Right ventricle myocardium superior (tissue), 1 donor: ENCODE measurements around the gene DNASE1L1. TPM values are rescaled to one million over a fixed set of nuclear protein-coding genes. Genes with fewer than 3 reads are reported as not detected.
A peak's percentile ranks its signal among the peaks of the same experiment; 100 is the strongest.

Source experiments
- ATAC-seq: fragments of 200-7000 bp; cut with Tn5 transposase; one replicate; pipeline ENCODE4 v1.9.1; 2020; ENCODE audit warnings: mild to moderate bottlenecking; ENCODE audit not compliant: poor library complexity
- DNase-seq: peaks from one replicate; pipeline ENCODE4 v3.0.0-alpha.2; 2020
- intact Hi-C: fragments of 100-400 bp; cut with DNase I; formaldehyde crosslinking; loops from one replicate; pipeline ENCODE4 v1.11.2; 2022
- microRNA-seq: library from miRNA; unstranded; fragments of <30 nt; microRNA quantifications from one replicate; pipeline ENCODE4 v1.2.0, GENCODE V29; 2020
- total RNA-seq: library from RNA; stranded (reverse); fragmentation: NEBNext Ultra II Directional; extraction: Animal tissue kit (Norgen Biotek cat#: 25700); gene quantifications from one replicate; pipeline ENCODE4 v1.2.1, GENCODE V29; 2021
- donor health status: DM: no; HTN: yes; CAD: no; lungs with severe emphysema.

Gene DNASE1L1
- total RNA-seq, 1 donor from 2014 or later, result 57.7 TPM

GRCh38 chrX:154362085-154362742 is 46.8 kb downstream of the DNASE1L1 start:
- DNase-seq (no peak), ATAC-seq (no peak)
- intact Hi-C loops, result no loop called here

- no peak for ATAC-seq
- intact Hi-C loops, result no loop called here
- DNase-seq, result no peak
These were observed 48.8 kb downstream of the DNASE1L1 start for GRCh38 chrX:154360155-154360713.

- no peak for ATAC-seq
- DNase-seq, result no peak
- intact Hi-C loops, result no loop called here
These were observed 49.5 kb downstream of the DNASE1L1 start for GRCh38 chrX:154359362-154360154.

- intact Hi-C loops, result no loop called here
- no peak for ATAC-seq
- no peak for DNase-seq
These were observed 50.2 kb downstream of the DNASE1L1 start for GRCh38 chrX:154358829-154359228.

- ATAC-seq, result no peak
- no peak for DNase-seq
- intact Hi-C loops, result no loop called here
These were observed 51.0 kb downstream of the DNASE1L1 start for GRCh38 chrX:154358011-154358410.

GRCh38 chrX:154357205-154357604 is 51.8 kb downstream of the DNASE1L1 start:
- no peak for DNase-seq
- intact Hi-C loops, result no loop called here

GRCh38 chrX:154356596-154356995 is 52.5 kb downstream of the DNASE1L1 start:
- ATAC-seq (no peak), DNase-seq (no peak)
- intact Hi-C loops, result no loop called here

More at GRCh38 chrX:154357205-154357604, 51.8 kb downstream of the DNASE1L1 start:
- no peak for ATAC-seq

- intact Hi-C loops, result no loop called here
- DNase-seq (no peak), ATAC-seq (peak; percentile 3)
These were observed 53.3 kb downstream of the DNASE1L1 start for GRCh38 chrX:154355776-154356140.

GRCh38 chrX:154355094-154355775 is 53.8 kb downstream of the DNASE1L1 start:
- no peak for DNase-seq
- no peak for ATAC-seq
- intact Hi-C loops, result no loop called here

GRCh38 chrX:154354516-154354915 is 54.5 kb downstream of the DNASE1L1 start:
- DNase-seq, result peak; percentile 13
- intact Hi-C loops, result no loop called here
- ATAC-seq, result no peak

GRCh38 chrX:154354013-154354412 is 55.0 kb downstream of the DNASE1L1 start:
- intact Hi-C loops, result no loop called here
- DNase-seq (peak; percentile 27), ATAC-seq (no peak)

- ATAC-seq, result no peak
- peak; percentile 9 for DNase-seq
- intact Hi-C loops, result no loop called here
These were observed 55.7 kb downstream of the DNASE1L1 start for GRCh38 chrX:154353172-154353843.

- DNase-seq, result peak; percentile 10
- intact Hi-C loops, result no loop called here
- no peak for ATAC-seq
These were observed 56.6 kb downstream of the DNASE1L1 start for GRCh38 chrX:154352466-154352865.

GRCh38 chrX:154352012-154352401 is 57.0 kb downstream of the DNASE1L1 start:
- intact Hi-C loops, result no loop called here
- DNase-seq, result peak; percentile 22
- no peak for ATAC-seq

Small RNA genes within 50 kb of the gene (microRNA-seq; reads per million reads assigned to microRNA genes)
- not detected for gene MIR6858

Other genes starting within 250 kb of the DNASE1L1 start
- gene OPN1MW, start 226.7 kb downstream of the DNASE1L1 start, total RNA-seq, result not detected
- gene OPN1MW2, start 189.5 kb downstream of the DNASE1L1 start, total RNA-seq, result not detected
- not detected for gene OPN1MW3, start 151.7 kb downstream of the DNASE1L1 start, total RNA-seq
- gene TEX28, start 114.1 kb downstream of the DNASE1L1 start, total RNA-seq, result not detected
- 14.0 TPM for gene TKTL1, start 113.5 kb downstream of the DNASE1L1 start, total RNA-seq
- 216 TPM for gene FLNA, start 34.6 kb downstream of the DNASE1L1 start, total RNA-seq
- 49.2 TPM for gene EMD, start 30.0 kb downstream of the DNASE1L1 start, total RNA-seq
- gene RPL10, start 10.9 kb downstream of the DNASE1L1 start, total RNA-seq, result 2,020 TPM
- 36.1 TPM for gene TAFAZZIN, start 2.3 kb upstream of the DNASE1L1 start, total RNA-seq
- gene ATP6AP1, start 19.4 kb upstream of the DNASE1L1 start, total RNA-seq, result 74.8 TPM
- 70.3 TPM for gene GDI1, start 27.9 kb upstream of the DNASE1L1 start, total RNA-seq
- 45.6 TPM for gene FAM50A, start 34.9 kb upstream of the DNASE1L1 start, total RNA-seq
- 15.0 TPM for gene PLXNA3, start 49.0 kb upstream of the DNASE1L1 start, total RNA-seq
- gene LAGE3, start 70.0 kb upstream of the DNASE1L1 start, total RNA-seq, result 18.0 TPM
- 54.7 TPM for gene UBL4A, start 77.4 kb upstream of the DNASE1L1 start, total RNA-seq
- gene SLC10A3, start 81.4 kb upstream of the DNASE1L1 start, total RNA-seq, result 11.1 TPM
- 51.3 TPM for gene FAM3A, start 107.0 kb upstream of the DNASE1L1 start, total RNA-seq
- gene G6PD, start 137.6 kb upstream of the DNASE1L1 start, total RNA-seq, result 9.3 TPM
- gene IKBKG, start 138.4 kb upstream of the DNASE1L1 start, total RNA-seq, result 15.6 TPM
- not detected for gene CTAG1A, start 175.9 kb upstream of the DNASE1L1 start, total RNA-seq
- not detected for gene CTAG1B, start 210.0 kb upstream of the DNASE1L1 start, total RNA-seq
- not detected for gene CTAG2, start 244.3 kb upstream of the DNASE1L1 start, total RNA-seq